Mesothelial cell of epicardium (in vitro differentiated cells): ENCODE results near the gene TMEM213. TPM values are rescaled to one million over a fixed set of nuclear protein-coding genes. Genes with fewer than 3 reads are reported as not detected.
A peak's percentile ranks its signal among the peaks of the same experiment; 100 is the strongest.

Experiments used
- DNase-seq, 2 experiments: peaks; one replicate each; pipeline ENCODE4 v3.0.0; 2021; ENCODE audit warnings: low spot score in 2 of 2; ENCODE audit not compliant: unreplicated experiment in 2 of 2
- H3K27ac Mint-ChIP-seq: 2 replicates; pipeline ENCODE4 v1.8.0; 2021; ENCODE audit warnings: mixed read lengths
- H3K27me3 Mint-ChIP-seq: 2 replicates; pipeline ENCODE4 v1.8.0; 2021; ENCODE audit warnings: low read depth, mixed read lengths
- H3K36me3 Mint-ChIP-seq: 2 replicates; pipeline ENCODE4 v1.8.0; 2021; ENCODE audit warnings: mixed read lengths
- H3K4me1 Mint-ChIP-seq: 2 replicates; pipeline ENCODE4 v1.8.0; 2021; ENCODE audit warnings: mixed read lengths
- H3K4me3 Mint-ChIP-seq: 2 replicates; pipeline ENCODE4 v1.8.0; 2021; ENCODE audit warnings: mild to moderate bottlenecking, moderate library complexity, mixed read lengths
- H3K9me3 Mint-ChIP-seq: 2 replicates; pipeline ENCODE4 v1.8.0; 2021; ENCODE audit warnings: mixed read lengths
- total RNA-seq: library from RNA; stranded (reverse); gene quantifications from 3 replicates; pipeline ENCODE4 v1.2.1, GENCODE V29; 2021
- TF ChIP-seq, protein P1 (sequence below): fragments of 200-600 bp; sonication (generic); IDR thresholded peaks from one replicate; pipeline ENCODE4 v1.5.0; 2021; ENCODE audit warnings: antibody characterized with exemption; ENCODE audit not compliant: unreplicated experiment

Gene TMEM213
- total RNA-seq, 1 donor from 2014 or later: not detected

DNA sequence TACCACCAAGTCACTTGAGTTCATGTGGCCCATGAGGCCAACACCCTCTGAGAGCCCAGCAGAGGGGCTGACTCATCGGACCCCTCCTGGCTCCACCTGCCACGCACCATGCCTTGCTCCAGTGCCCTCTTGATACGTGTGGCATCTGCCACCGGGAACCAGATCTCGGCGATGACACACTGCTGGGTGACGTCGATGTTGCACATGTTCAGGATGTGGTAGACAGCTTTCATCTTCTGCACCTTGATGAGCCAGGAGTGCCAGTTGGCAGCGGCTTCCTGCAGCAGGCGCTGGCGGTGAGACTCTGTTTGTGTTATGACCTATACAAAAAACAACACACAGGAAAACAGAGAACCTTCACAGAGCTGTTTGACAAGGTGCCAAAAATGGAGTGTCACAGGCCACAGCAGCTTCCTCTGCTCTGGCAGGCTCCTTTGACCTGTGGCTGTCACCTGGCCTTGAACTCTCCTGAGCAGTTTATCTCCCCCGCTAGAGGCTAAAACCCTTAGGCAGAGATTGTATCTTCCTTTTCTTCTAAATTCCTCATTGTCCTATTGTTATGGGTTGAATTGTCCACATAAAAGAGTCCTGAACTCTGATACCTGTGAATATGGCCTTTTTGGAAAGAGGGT, 45.2 kb upstream of the TMEM213 start:
- no peak overlapping the region for H3K27ac Mint-ChIP-seq
- no peak overlapping the region for H3K4me3 Mint-ChIP-seq
- H3K36me3 Mint-ChIP-seq: no peaks in the 10 kb centered on the region
- H3K9me3 Mint-ChIP-seq: no peaks in the 10 kb centered on the region
- no peaks in the 10 kb centered on the region for H3K27me3 Mint-ChIP-seq
- TF ChIP-seq, protein P1, sequence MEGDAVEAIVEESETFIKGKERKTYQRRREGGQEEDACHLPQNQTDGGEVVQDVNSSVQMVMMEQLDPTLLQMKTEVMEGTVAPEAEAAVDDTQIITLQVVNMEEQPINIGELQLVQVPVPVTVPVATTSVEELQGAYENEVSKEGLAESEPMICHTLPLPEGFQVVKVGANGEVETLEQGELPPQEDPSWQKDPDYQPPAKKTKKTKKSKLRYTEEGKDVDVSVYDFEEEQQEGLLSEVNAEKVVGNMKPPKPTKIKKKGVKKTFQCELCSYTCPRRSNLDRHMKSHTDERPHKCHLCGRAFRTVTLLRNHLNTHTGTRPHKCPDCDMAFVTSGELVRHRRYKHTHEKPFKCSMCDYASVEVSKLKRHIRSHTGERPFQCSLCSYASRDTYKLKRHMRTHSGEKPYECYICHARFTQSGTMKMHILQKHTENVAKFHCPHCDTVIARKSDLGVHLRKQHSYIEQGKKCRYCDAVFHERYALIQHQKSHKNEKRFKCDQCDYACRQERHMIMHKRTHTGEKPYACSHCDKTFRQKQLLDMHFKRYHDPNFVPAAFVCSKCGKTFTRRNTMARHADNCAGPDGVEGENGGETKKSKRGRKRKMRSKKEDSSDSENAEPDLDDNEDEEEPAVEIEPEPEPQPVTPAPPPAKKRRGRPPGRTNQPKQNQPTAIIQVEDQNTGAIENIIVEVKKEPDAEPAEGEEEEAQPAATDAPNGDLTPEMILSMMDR: no peak
- H3K4me1 Mint-ChIP-seq: peaks cover 39% of the 10 kb centered on the region
- DNase-seq: no peak

DNA sequence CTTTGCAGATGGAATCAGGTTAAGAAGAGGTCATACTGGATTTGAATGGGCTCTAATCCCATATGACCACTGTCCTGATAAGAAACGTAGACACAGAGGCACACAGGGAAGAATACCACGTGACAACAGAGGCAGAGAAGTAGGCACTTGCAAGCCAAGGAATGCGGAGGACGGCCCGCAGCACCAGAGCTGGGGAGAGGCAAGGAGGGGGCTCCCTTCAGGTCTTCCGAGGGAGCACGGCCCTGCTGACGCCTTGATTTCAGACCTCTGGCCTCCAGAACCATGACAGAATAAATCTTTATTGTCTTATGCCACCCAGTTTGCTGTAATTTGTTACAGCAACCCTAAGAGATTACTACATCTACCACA, 44.7 kb upstream of the TMEM213 start:
- DNase-seq: no peak
- no peaks in the 10 kb centered on the region for H3K9me3 Mint-ChIP-seq
- no peak overlapping the region for H3K4me3 Mint-ChIP-seq
- H3K27ac Mint-ChIP-seq: no peak overlapping the region
- H3K27me3 Mint-ChIP-seq: no peaks in the 10 kb centered on the region
- no peaks in the 10 kb centered on the region for H3K36me3 Mint-ChIP-seq
- TF ChIP-seq, protein P1: no peak
- H3K4me1 Mint-ChIP-seq: peaks cover 41% of the 10 kb centered on the region

DNA sequence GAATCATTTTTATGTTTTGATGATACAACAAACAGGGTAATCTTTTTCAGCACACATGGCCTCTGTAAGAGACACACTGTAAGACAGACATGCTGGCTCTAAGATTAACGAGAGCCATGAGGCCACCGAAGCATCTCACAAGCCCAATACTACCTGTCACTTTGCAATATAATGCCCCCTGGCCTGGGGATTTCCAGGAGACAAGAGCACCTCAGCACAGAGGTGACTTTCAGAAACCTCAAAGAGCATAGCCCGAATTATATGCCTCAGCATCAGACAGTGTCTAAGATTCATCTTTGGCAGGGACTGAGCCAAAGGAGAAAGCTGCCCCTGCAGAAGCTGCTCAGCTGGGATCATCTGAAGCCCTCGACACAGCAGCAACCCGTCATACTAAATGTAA, 44.2 kb upstream of the TMEM213 start:
- TF ChIP-seq, protein P1: no peak
- Mint-ChIP-seq H3K36me3 (no peaks in the 10 kb centered on the region), H3K27me3 (no peaks in the 10 kb centered on the region)

DNA sequence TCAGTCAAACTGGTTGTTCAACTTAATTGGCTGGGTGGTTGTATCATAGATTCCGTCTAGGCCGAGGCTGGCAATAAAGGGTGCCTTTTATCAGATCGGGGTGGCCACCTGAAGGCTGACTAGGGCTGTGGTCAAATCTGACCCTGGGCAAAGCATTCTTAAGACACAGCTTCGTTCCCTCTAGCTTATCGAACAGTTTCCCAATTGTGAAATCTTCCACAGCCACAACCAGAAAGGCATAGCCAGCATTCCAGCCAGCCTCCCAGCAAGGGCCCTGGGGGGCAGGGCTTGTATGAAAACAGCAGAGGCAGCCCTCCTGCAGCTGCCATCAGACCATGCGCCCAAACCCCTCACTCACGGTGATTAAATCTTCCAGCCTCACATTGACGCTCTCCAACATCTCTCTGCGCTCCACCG, 42.5 kb upstream of the TMEM213 start:
- Mint-ChIP-seq H3K9me3 (no peaks in the 10 kb centered on the region), H3K27me3 (no peaks in the 10 kb centered on the region), H3K4me3 (no peak overlapping the region), H3K4me1 (peaks cover 41% of the 10 kb centered on the region), H3K27ac (peak overlapping the region; percentile 0), H3K36me3 (no peaks in the 10 kb centered on the region)
- DNase-seq: no peak
- TF ChIP-seq, protein P1: no peak

More for the DNA sequence above, 44.2 kb upstream of the TMEM213 start:
- DNase-seq: no peak
- H3K4me1 Mint-ChIP-seq: peaks cover 41% of the 10 kb centered on the region
- H3K27ac Mint-ChIP-seq: peak overlapping the region; percentile 30
- no peak overlapping the region for H3K4me3 Mint-ChIP-seq
- no peaks in the 10 kb centered on the region for H3K9me3 Mint-ChIP-seq

DNA sequence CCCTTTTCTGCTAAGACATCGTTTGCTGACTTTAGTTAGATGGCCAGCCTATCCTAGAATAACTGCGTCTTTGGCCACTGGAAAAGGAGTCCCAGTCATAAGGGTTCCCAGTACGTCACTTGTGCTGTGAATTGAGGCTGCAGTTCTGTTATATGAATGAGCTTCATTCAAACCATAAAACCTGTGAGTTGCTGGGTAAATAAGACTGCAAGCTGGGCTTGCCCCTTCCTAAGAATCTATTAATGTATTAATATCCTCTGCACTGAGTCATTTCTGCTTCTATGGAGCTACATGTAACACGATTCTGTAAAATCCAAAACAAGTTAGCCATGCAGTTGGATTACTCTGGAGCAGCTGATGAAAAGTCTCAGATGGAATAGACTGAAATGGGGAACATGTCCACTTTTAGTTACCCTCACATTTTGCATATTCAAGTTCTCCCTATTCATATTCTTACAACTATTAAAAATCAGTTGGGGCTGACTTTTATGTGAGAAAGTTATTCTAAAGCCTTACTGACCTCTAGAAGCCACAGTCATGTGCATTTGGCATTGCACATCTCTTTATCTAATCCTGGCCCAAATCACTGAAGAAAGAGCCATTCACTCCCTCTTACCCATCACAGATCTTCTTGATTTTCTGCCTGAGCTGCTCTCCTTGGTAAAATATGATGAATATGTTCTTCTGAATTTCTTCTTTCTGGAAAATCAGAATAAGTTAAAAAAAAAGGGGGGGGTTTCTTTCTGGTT, 41.8 kb upstream of the TMEM213 start:
- no peaks in the 10 kb centered on the region for H3K27me3 Mint-ChIP-seq
- TF ChIP-seq, protein P1: no peak
- no peaks in the 10 kb centered on the region for H3K36me3 Mint-ChIP-seq
- H3K4me3 Mint-ChIP-seq: no peak overlapping the region
- peak overlapping the region; percentile 57 for H3K27ac Mint-ChIP-seq
- DNase-seq: no peak
- no peaks in the 10 kb centered on the region for H3K9me3 Mint-ChIP-seq
- peaks cover 41% of the 10 kb centered on the region for H3K4me1 Mint-ChIP-seq
